ENCODE measurements around the gene COBLL1. TPM values are rescaled to one million over a fixed set of nuclear protein-coding genes. Genes with fewer than 3 reads are reported as not detected.
"Not testable (repeated sequence)": the region's sequence is repeated elsewhere in the genome, so short reads cannot be mapped to it uniquely, and the experiment has no call there.

Gene COBLL1
- total RNA-seq, 2 donors from 2014 or later = 6.6 TPM; not detected in 1

GRCh38 chr2:164761201-164761600, 80.4 kb downstream of the COBLL1 start:
- H3K9me3 ChIP-seq (ENCODE audit: control insufficient read depth, low read length, poor library complexity, severe bottlenecking); DNase-seq; H3K4me1 Mint-ChIP-seq; H3K27me3 Mint-ChIP-seq; H3K36me3 Mint-ChIP-seq (ENCODE audit: low read depth); H3K4me3 Mint-ChIP-seq; H3K27ac Mint-ChIP-seq: not testable (repeated sequence)
- ATAC-seq = peak; percentile 58

- Mint-ChIP-seq H3K36me3 (ENCODE audit: low read depth) (no peaks in the 10 kb centered on the region), H3K27ac (no peak overlapping the region), H3K4me3 (no peak overlapping the region), H3K4me1 (no peaks in the 10 kb centered on the region), H3K27me3 (no peaks in the 10 kb centered on the region)
- H3K9me3 ChIP-seq (ENCODE audit: control insufficient read depth, low read length, poor library complexity, severe bottlenecking) = no peaks in the 10 kb centered on the region
- DNase-seq (no peak), ATAC-seq (no peak)
Observed at GRCh38 chr2:164760179-164760578, 81.4 kb downstream of the COBLL1 start.

GRCh38 chr2:164757934-164758695, 83.5 kb downstream of the COBLL1 start:
- no peak for DNase-seq
- no peak overlapping the region for H3K27ac Mint-ChIP-seq
- H3K4me1 Mint-ChIP-seq = no peaks in the 10 kb centered on the region
- H3K27me3 Mint-ChIP-seq = no peaks in the 10 kb centered on the region
- no peaks in the 10 kb centered on the region for H3K9me3 ChIP-seq (ENCODE audit: control insufficient read depth, low read length, poor library complexity, severe bottlenecking)
- H3K4me3 Mint-ChIP-seq = no peak overlapping the region
- no peaks in the 10 kb centered on the region for H3K36me3 Mint-ChIP-seq (ENCODE audit: low read depth)
- ATAC-seq = no peak

- no peaks in the 10 kb centered on the region for H3K36me3 Mint-ChIP-seq (ENCODE audit: low read depth)
- DNase-seq = no peak
- no peaks in the 10 kb centered on the region for H3K4me1 Mint-ChIP-seq
- no peak overlapping the region for H3K27ac Mint-ChIP-seq
- H3K4me3 Mint-ChIP-seq = no peak overlapping the region
- no peaks in the 10 kb centered on the region for H3K27me3 Mint-ChIP-seq
- no peaks in the 10 kb centered on the region for H3K9me3 ChIP-seq (ENCODE audit: control insufficient read depth, low read length, poor library complexity, severe bottlenecking)
- no peak for ATAC-seq
Observed at GRCh38 chr2:164756773-164757172, 84.8 kb downstream of the COBLL1 start.

GRCh38 chr2:164755952-164756351, 85.7 kb downstream of the COBLL1 start:
- Mint-ChIP-seq H3K36me3 (ENCODE audit: low read depth) (no peaks in the 10 kb centered on the region), H3K4me3 (no peak overlapping the region), H3K27ac (no peak overlapping the region), H3K27me3 (no peaks in the 10 kb centered on the region), H3K4me1 (no peaks in the 10 kb centered on the region)
- no peak for DNase-seq
- H3K9me3 ChIP-seq (ENCODE audit: control insufficient read depth, low read length, poor library complexity, severe bottlenecking) = no peaks in the 10 kb centered on the region
- ATAC-seq = no peak

- DNase-seq (no peak), ATAC-seq (peak; percentile 54)
- Mint-ChIP-seq H3K27me3 (no peaks in the 10 kb centered on the region), H3K4me3 (no peak overlapping the region), H3K36me3 (ENCODE audit: low read depth) (no peaks in the 10 kb centered on the region), H3K27ac (no peak overlapping the region), H3K4me1 (no peaks in the 10 kb centered on the region)
- no peaks in the 10 kb centered on the region for H3K9me3 ChIP-seq (ENCODE audit: control insufficient read depth, low read length, poor library complexity, severe bottlenecking)
Observed at GRCh38 chr2:164754157-164755093, 87.2 kb downstream of the COBLL1 start.

GRCh38 chr2:164752956-164753355, 88.7 kb downstream of the COBLL1 start:
- ATAC-seq (no peak), DNase-seq (no peak)
- no peaks in the 10 kb centered on the region for H3K27me3 Mint-ChIP-seq
- no peak overlapping the region for H3K27ac Mint-ChIP-seq
- H3K4me1 Mint-ChIP-seq = no peaks in the 10 kb centered on the region
- H3K36me3 Mint-ChIP-seq (ENCODE audit: low read depth) = no peaks in the 10 kb centered on the region
- no peaks in the 10 kb centered on the region for H3K9me3 ChIP-seq (ENCODE audit: control insufficient read depth, low read length, poor library complexity, severe bottlenecking)
- H3K4me3 Mint-ChIP-seq = no peak overlapping the region

- no peaks in the 10 kb centered on the region for H3K9me3 ChIP-seq (ENCODE audit: control insufficient read depth, low read length, poor library complexity, severe bottlenecking)
- H3K36me3 Mint-ChIP-seq (ENCODE audit: low read depth) = no peaks in the 10 kb centered on the region
- no peak for DNase-seq
- ATAC-seq = no peak
- H3K4me3 Mint-ChIP-seq = no peak overlapping the region
- no peak overlapping the region for H3K27ac Mint-ChIP-seq
- no peaks in the 10 kb centered on the region for H3K27me3 Mint-ChIP-seq
- H3K4me1 Mint-ChIP-seq = no peaks in the 10 kb centered on the region
Observed at GRCh38 chr2:164747783-164748433, 93.7 kb downstream of the COBLL1 start.

- no peaks in the 10 kb centered on the region for H3K4me1 Mint-ChIP-seq
- no peaks in the 10 kb centered on the region for H3K36me3 Mint-ChIP-seq (ENCODE audit: low read depth)
- no peak for DNase-seq
- H3K27me3 Mint-ChIP-seq = no peaks in the 10 kb centered on the region
- no peak overlapping the region for H3K4me3 Mint-ChIP-seq
- H3K27ac Mint-ChIP-seq = no peak overlapping the region
- no peak for ATAC-seq
- no peaks in the 10 kb centered on the region for H3K9me3 ChIP-seq (ENCODE audit: control insufficient read depth, low read length, poor library complexity, severe bottlenecking)
Observed at GRCh38 chr2:164747140-164747539, 94.5 kb downstream of the COBLL1 start.

- Mint-ChIP-seq H3K4me3 (no peak overlapping the region), H3K36me3 (ENCODE audit: low read depth) (no peaks in the 10 kb centered on the region), H3K4me1 (no peaks in the 10 kb centered on the region), H3K27me3 (no peaks in the 10 kb centered on the region), H3K27ac (no peak overlapping the region)
- no peaks in the 10 kb centered on the region for H3K9me3 ChIP-seq (ENCODE audit: control insufficient read depth, low read length, poor library complexity, severe bottlenecking)
- DNase-seq = no peak
- ATAC-seq = no peak
Observed at GRCh38 chr2:164746713-164747112, 94.9 kb downstream of the COBLL1 start.

- Mint-ChIP-seq H3K36me3 (ENCODE audit: low read depth) (no peaks in the 10 kb centered on the region), H3K4me1 (no peaks in the 10 kb centered on the region), H3K4me3 (no peak overlapping the region), H3K27ac (no peak overlapping the region), H3K27me3 (no peaks in the 10 kb centered on the region)
- ATAC-seq (no peak), DNase-seq (no peak)
- no peaks in the 10 kb centered on the region for H3K9me3 ChIP-seq (ENCODE audit: control insufficient read depth, low read length, poor library complexity, severe bottlenecking)
Observed at GRCh38 chr2:164745012-164745797, 96.4 kb downstream of the COBLL1 start.

GRCh38 chr2:164742738-164743317, 98.8 kb downstream of the COBLL1 start:
- no peak for DNase-seq
- Mint-ChIP-seq H3K4me3 (no peak overlapping the region), H3K36me3 (ENCODE audit: low read depth) (no peaks in the 10 kb centered on the region), H3K4me1 (no peaks in the 10 kb centered on the region), H3K27ac (no peak overlapping the region), H3K27me3 (no peaks in the 10 kb centered on the region)
- no peak for ATAC-seq
- no peaks in the 10 kb centered on the region for H3K9me3 ChIP-seq (ENCODE audit: control insufficient read depth, low read length, poor library complexity, severe bottlenecking)
